K562 (cell line): ENCODE data around the gene NOM1. TPM values are rescaled to one million over a fixed set of nuclear protein-coding genes. Genes with fewer than 3 reads are reported as not detected.
A peak's percentile ranks its signal among the peaks of the same experiment; 100 is the strongest.

ENCODE experiments used
- ATAC-seq: fragments of 200-7000 bp; cut with Tn5 transposase; 3 replicates; pipeline ENCODE4 v1.9.1; 2020; ENCODE audit warnings: moderate library complexity
- BruUV-seq: library from RNA; stranded (reverse); fragments of 400-500 nt; replicated peaks from 2 replicates; lab custom pipeline; 2021; lab: Mats Ljungman, UMichigan
- CTCF ChIA-PET: fragments of 300-600 bp; formaldehyde crosslinking; extraction: SDS; loops from one replicate; lab custom pipeline; 2021; ENCODE audit warnings: low intra/inter-chr PET ratio; lab: Yijun Ruan, JAX
- POLR2A ChIA-PET: fragments of 300-600, 350-650 bp; sonication (Branson Sonifier 250); formaldehyde crosslinking; extraction: SDS; loops from one replicate; lab custom pipeline; 2021; ENCODE audit warnings: antibody characterized with exemption, inconsistent platforms; lab: Yijun Ruan, JAX
- DNase-seq, 4 experiments: peaks; one replicate each; pipeline versions ENCODE4 v3.0.0 to v3.0.0-alpha.2; 2011 to 2018; ENCODE audit warnings: low spot score in 3 of 4, mixed read lengths in 3 of 4; ENCODE audit errors: extremely low read depth in 1 of 4
- FAIRE-seq: peaks from 2 replicates; lab custom pipeline; 2011; peaks lifted over from hg19 to GRCh38; lab: Jason Lieb, UNC
- H2AFZ ChIP-seq: 2 replicates; pipeline ENCODE4 v1.6.0; 2011; ENCODE audit warnings: low read depth, low read length, control low read depth, inconsistent platforms
- H3K27ac ChIP-seq: fragments of 200-600 bp; 3 replicates; pipeline ENCODE4 v1.8.0; 2011; ENCODE audit warnings: low read depth, mild to moderate bottlenecking, control low read depth, inconsistent platforms, low read length, moderate library complexity, mixed read lengths; ENCODE audit errors: extremely low read depth
- H3K27me3 ChIP-seq, 2 experiments: fragments of 300-600 bp in 1 of 2; 2 replicates in 1 of 2; 3 replicates in 1 of 2; pipeline versions ENCODE4 v1.6.0 to v1.8.0; 2011; ENCODE audit warnings: inconsistent platforms in 2 of 2, low read length in 2 of 2, mild to moderate bottlenecking in 1 of 2, mixed read lengths in 1 of 2, moderate library complexity in 1 of 2; ENCODE audit not compliant: control insufficient read depth in 2 of 2, insufficient read depth in 2 of 2
- H3K36me3 ChIP-seq: fragments of 300-600 bp; 3 replicates; pipeline ENCODE4 v1.8.0; 2011; ENCODE audit warnings: mild to moderate bottlenecking, low read length, inconsistent platforms; ENCODE audit not compliant: control insufficient read depth, insufficient read depth
- H3K4me1 ChIP-seq, 2 experiments: fragments of 200-600 bp in 1 of 2; replicated peaks in 1 of 2; 2 replicates in 1 of 2; 3 replicates in 1 of 2; pipeline versions ENCODE4 v1.5.1 to v1.8.0; 2011; ENCODE audit warnings: inconsistent platforms in 2 of 2, low read length in 2 of 2, mild to moderate bottlenecking in 1 of 2, mixed read lengths in 1 of 2, moderate library complexity in 1 of 2; ENCODE audit not compliant: control insufficient read depth in 2 of 2, insufficient read depth in 2 of 2
- H3K4me2 ChIP-seq: 2 replicates; pipeline ENCODE4 v1.6.1; 2011; ENCODE audit warnings: low read length, control low read depth, inconsistent platforms, mixed read lengths; ENCODE audit not compliant: insufficient read depth
- H3K4me3 ChIP-seq: fragments of 200-600 bp; sonication (generic), shearing (Covaris generic); 2 replicates; pipeline ENCODE4 v1.5.1; 2016; ENCODE audit warnings: control low read depth, inconsistent platforms
- H3K79me2 ChIP-seq: fragments of 200-600 bp; 3 replicates; pipeline ENCODE4 v1.8.0; 2011; ENCODE audit warnings: low read length, inconsistent platforms; ENCODE audit not compliant: control insufficient read depth, insufficient read depth
- H3K9ac ChIP-seq, 2 experiments: 2 replicates each; pipeline versions ENCODE4 v1.6.0 to v1.6.1; 2011; ENCODE audit warnings: low read depth in 2 of 2, low read length in 2 of 2, control low read depth in 1 of 2, inconsistent platforms in 1 of 2, mild to moderate bottlenecking in 1 of 2, mixed read lengths in 1 of 2; ENCODE audit not compliant: insufficient read depth in 1 of 2
- H3K9me1 ChIP-seq: one replicate; pipeline ENCODE4 v1.6.0; 2011; ENCODE audit warnings: inconsistent platforms, mild to moderate bottlenecking, low read length, moderate library complexity; ENCODE audit not compliant: control insufficient read depth, insufficient read depth
- H3K9me3 ChIP-seq: replicated peaks from 2 replicates; pipeline ENCODE4 v1.5.1; 2011; ENCODE audit warnings: low read depth, low read length, inconsistent platforms; ENCODE audit not compliant: control insufficient read depth, insufficient read depth
- H4K20me1 ChIP-seq: replicated peaks from 2 replicates; pipeline ENCODE4 v1.6.1; 2011; ENCODE audit warnings: low read length, inconsistent platforms, mixed read lengths; ENCODE audit not compliant: control insufficient read depth, insufficient read depth
- CEBPZ ChIP-seq: fragments of 150-350 bp; IDR thresholded peaks from 2 replicates; pipeline ENCODE4 v1.6.1; 2014; ENCODE audit warnings: low read depth, mild to moderate bottlenecking, low read length, borderline replicate concordance
- ELK3 ChIP-seq: fragments of 450-650 bp; formaldehyde crosslinking; IDR thresholded peaks from 2 replicates; pipeline ENCODE4 v1.4.0; 2020; ENCODE audit warnings: mild to moderate bottlenecking
- EP400 ChIP-seq: fragments of 450-650 bp; IDR thresholded peaks from 2 replicates; pipeline ENCODE4 v1.6.1; 2017; ENCODE audit warnings: antibody characterized with exemption, mild to moderate bottlenecking, moderate library complexity
- GABPB1 ChIP-seq: sonication (generic); formaldehyde crosslinking; IDR thresholded peaks from 2 replicates; pipeline ENCODE4 v1.8.0; 2022; ENCODE audit warnings: mild to moderate bottlenecking, missing genetic modification reagents
- MIER1 ChIP-seq: fragments of 450-650 bp; IDR thresholded peaks from 2 replicates; pipeline ENCODE4 v1.6.1; 2016; ENCODE audit warnings: antibody characterized with exemption, mild to moderate bottlenecking, low read depth
- POLR2A ChIP-seq: fragments of 450-650 bp; conservative IDR thresholded peaks from 2 replicates; pipeline ENCODE4 v1.6.1; 2016
- U2AF2 ChIP-seq: fragments of 200-400 bp; formaldehyde crosslinking; optimal IDR thresholded peaks from 2 replicates; pipeline ENCODE3; 2017; ENCODE audit warnings: low read depth, mild to moderate bottlenecking, low read length
- WGBS: fragments of 100-300 bp; shearing (Covaris generic); methylation state at CpG from one replicate; pipeline ENCODE4 v1.1.6; 2016; ENCODE audit warnings: low coverage, mixed read lengths; ENCODE audit not compliant: insufficient coverage; ENCODE audit errors: missing lambda C conversion rate; 5-methylcytosine and 5-hydroxymethylcytosine counted together
- in situ Hi-C: fragments of 300-500 bp; cut with MboI; formaldehyde crosslinking; loops from 4 replicates; pipeline ENCODE4 v1.15.0; 2018; ENCODE audit warnings: inconsistent platforms, mixed read lengths
- intact Hi-C: fragments of 100-400 bp; cut with micrococcal nuclease; formaldehyde crosslinking; loops from 2 replicates; pipeline ENCODE4 v1.14.2; 2022
- polyA plus RNA-seq, 8 experiments: library from polyadenylated mRNA; depleted of rRNA in 4 of 8; stranded (reverse) in 5 of 8; unstranded in 3 of 8; fragments of >200 nt; fragmentation: Nextera tagmentation in 2 of 8; fragmentation: Illumina TruSeq in 1 of 8; extraction: Ambion mirVana in 2 of 8; extraction: Trizol in 1 of 8; gene quantifications; 2 replicates each; pipeline versions ENCODE4 v1.2.1 to v1.2.3, GENCODE V29; 2011 to 2014; ENCODE audit warnings: inconsistent platforms in 1 of 8, missing spikeins in 1 of 8
- total RNA-seq, 7 experiments: library from RNA; depleted of rRNA in 6 of 7; stranded (reverse); fragments of >200 nt in 6 of 7; fragmentation: Illumina TruSeq in 2 of 7; extraction: Trizol in 2 of 7; gene quantifications; 2 replicates each; pipeline versions ENCODE4 v1.2.1 to v1.2.3, GENCODE V29; 2011 to 2021; ENCODE audit warnings: low replicate concordance in 1 of 7
- TF ChIP-seq, protein P1 (sequence below): fragments of 450-650 bp; formaldehyde crosslinking; IDR thresholded peaks from 2 replicates; pipeline ENCODE4 v1.4.0; 2020; ENCODE audit warnings: mild to moderate bottlenecking, mixed read lengths

NOM1 gene
- total and polyA plus RNA-seq, 9 of the 15 experiments (the other 6 are each of a cell fraction or from before 2014, with no cell fraction given) = 6.8 to 47.3 (median 37.4) TPM

GRCh38 chr7:156984174-156984891 is 34.8 kb downstream of the NOM1 start:
- ChIA-PET CTCF (no interaction called here), POLR2A (interaction anchor here (0.9 to 1.0 kb wide), 2 partner anchors 10 kb away, joined by 3 read pairs; no protein-coding TSS in a partner anchor)
- Histone ChIP-seq H3K9ac (no peak overlapping the region; a peak in 1 of 4 replicates), H3K9me1 (no peaks in the 10 kb centered on the region), H3K79me2 (no peaks in the 10 kb centered on the region), H3K27me3 (peaks cover 22 to 35% of the 10 kb centered on the region in 2 experiments), H3K4me2 (no peak overlapping the region), H2AFZ (0 out of 2 replicates have a peak overlapping the region, but pooled peaks have one; percentile 5), H3K9me3 (peaks cover 4% of the 10 kb centered on the region; the same call in 1 of the 2 replicates), H4K20me1 (no peaks in the 10 kb centered on the region; the same call in 1 of the 2 replicates), H3K36me3 (no peaks in the 10 kb centered on the region), H3K27ac (no peak overlapping the region), H3K4me3 (no peak overlapping the region), H3K4me1 (peaks cover 4 to 18% of the 10 kb centered on the region in 2 experiments; a peak in 2 of 5 replicates)
- in situ Hi-C loops (no loop called here), intact Hi-C loops (no loop called here)
- BruUV-seq = no TSS peak
- FAIRE-seq (no peak), DNase-seq (no peak), ATAC-seq (no peak)
- 8% methylated on average over 14 of the region's 14 CpGs for WGBS
- TF ChIP-seq U2AF2 (no peak), ELK3 (CRISPR knock-in tag) (no peak), GABPB1 (CRISPR knock-in tag) (no peak), POLR2A (no peak), MIER1 (no peak), CEBPZ (no peak), EP400 (no peak)
- TF ChIP-seq, protein P1, sequence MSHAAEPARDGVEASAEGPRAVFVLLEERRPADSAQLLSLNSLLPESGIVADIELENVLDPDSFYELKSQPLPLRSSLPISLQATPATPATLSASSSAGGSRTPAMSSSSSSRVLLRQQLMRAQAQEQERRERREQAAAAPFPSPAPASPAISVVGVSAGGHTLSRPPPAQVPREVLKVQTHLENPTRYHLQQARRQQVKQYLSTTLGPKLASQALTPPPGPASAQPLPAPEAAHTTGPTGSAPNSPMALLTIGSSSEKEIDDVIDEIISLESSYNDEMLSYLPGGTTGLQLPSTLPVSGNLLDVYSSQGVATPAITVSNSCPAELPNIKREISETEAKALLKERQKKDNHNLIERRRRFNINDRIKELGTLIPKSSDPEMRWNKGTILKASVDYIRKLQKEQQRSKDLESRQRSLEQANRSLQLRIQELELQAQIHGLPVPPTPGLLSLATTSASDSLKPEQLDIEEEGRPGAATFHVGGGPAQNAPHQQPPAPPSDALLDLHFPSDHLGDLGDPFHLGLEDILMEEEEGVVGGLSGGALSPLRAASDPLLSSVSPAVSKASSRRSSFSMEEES (CRISPR knock-in tag) = no peak
